GM12801 (cell line): ENCODE data around the gene ZNF512.

Source experiments
- TF ChIP-seq, protein P1 (sequence below): IDR thresholded peaks from one replicate; pipeline ENCODE4 v1.5.1; 2011; ENCODE audit warnings: control low read depth; ENCODE audit not compliant: insufficient read length; ENCODE audit errors: extremely low read depth

Gene ZNF512

DNA sequence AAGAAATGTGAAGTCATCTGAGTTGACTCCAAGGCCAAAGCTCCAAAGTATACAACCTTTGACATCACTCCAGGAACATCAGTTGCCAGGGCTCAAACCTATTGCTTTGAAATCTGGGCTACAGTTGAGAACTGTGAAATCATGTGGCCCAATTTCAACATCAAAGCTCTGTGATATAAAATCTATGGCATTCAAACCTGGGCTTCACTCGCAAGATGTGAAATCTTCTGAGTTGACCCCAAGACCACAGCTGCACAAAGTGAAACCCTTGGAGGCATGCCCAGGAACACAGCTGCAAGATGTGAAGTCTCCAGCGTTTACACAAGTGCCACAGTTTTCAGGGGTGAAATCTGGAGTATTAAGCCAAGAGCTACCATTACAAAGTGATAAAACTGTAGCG lies 9.4 kb upstream of the ZNF512 start:
- TF ChIP-seq, protein P1, sequence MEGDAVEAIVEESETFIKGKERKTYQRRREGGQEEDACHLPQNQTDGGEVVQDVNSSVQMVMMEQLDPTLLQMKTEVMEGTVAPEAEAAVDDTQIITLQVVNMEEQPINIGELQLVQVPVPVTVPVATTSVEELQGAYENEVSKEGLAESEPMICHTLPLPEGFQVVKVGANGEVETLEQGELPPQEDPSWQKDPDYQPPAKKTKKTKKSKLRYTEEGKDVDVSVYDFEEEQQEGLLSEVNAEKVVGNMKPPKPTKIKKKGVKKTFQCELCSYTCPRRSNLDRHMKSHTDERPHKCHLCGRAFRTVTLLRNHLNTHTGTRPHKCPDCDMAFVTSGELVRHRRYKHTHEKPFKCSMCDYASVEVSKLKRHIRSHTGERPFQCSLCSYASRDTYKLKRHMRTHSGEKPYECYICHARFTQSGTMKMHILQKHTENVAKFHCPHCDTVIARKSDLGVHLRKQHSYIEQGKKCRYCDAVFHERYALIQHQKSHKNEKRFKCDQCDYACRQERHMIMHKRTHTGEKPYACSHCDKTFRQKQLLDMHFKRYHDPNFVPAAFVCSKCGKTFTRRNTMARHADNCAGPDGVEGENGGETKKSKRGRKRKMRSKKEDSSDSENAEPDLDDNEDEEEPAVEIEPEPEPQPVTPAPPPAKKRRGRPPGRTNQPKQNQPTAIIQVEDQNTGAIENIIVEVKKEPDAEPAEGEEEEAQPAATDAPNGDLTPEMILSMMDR, result no peak

DNA sequence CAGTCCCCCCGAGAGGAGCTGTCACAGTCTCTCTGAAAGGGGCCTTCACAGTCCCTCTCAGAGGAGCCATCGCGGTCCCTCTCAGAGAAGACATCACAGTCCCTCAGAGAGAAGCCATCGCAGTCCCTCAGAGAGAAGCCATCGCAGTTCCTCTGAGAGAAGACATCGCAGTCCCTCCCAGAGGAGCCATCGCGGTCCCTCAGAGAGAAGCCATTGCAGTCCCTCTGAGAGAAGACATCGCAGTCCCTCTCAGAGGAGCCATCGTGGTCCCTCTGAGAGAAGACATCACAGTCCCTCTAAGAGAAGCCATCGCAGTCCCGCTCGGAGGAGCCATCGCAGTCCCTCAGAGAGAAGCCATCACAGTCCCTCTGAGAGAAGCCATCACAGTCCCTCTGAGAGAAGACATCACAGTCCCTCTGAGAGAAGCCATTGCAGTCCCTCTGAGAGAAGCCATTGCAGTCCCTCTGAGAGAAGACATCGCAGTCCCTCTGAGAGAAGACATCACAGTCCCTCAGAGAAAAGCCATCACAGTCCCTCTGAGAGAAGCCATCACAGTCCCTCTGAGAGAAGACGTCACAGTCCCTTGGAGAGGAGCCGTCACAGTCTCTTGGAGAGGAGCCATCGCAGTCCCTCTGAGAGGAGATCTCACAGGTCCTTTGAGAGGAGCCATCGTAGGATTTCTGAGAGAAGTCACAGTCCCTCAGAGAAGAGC lies 1.3 kb upstream of the ZNF512 start:
- TF ChIP-seq, protein P1, result no peak

DNA sequence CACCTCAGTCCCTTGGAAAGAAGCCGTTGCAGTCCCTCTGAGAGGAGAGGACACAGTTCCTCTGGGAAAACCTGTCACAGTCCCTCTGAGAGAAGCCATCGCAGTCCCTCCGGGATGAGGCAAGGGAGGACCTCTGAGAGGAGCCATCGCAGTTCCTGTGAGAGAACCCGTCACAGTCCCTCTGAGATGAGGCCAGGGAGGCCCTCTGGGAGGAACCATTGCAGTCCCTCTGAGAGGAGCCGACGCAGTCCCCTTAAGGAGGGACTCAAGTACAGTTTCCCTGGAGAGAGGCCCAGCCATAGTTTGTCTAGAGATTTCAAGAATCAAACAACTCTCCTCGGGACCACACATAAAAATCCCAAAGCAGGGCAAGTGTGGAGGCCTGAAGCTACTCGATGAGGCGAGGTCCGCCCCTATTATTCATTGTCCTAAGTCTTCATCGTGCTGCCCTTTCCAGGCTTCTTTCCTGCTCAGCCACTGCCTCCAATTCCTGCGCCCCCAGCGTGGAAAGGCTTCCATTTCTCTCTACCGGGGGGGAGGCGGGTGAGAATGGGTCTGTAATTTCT lies 630 bp upstream of the ZNF512 start:
- TF ChIP-seq, protein P1, result no peak

DNA sequence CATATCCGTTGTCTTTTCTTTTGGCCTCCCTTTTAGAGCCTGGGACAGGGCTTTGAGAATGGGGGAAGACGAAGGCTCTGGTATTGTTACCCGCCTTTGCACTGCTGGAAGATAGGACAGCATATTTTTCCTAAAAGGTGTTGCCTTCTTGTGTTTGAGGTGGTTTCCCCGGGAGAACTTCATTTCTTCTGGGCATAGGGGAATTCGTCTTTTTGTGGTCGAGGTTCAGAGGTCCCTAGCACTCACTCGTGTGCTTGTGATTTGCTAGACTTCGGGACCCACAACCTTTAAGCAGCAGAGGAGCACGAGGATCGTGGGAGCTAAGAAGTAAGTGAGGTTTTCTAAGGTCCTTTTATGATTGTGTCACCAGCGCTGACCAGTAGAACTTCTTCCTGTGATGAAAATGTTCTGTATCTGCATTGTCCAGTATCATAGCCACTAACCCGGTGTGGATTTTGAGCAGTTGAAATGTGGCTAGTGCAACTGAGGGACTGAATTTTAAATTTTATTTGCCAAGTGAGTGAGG lies 611 bp downstream of the ZNF512 start:
- TF ChIP-seq, protein P1, result no peak

DNA sequence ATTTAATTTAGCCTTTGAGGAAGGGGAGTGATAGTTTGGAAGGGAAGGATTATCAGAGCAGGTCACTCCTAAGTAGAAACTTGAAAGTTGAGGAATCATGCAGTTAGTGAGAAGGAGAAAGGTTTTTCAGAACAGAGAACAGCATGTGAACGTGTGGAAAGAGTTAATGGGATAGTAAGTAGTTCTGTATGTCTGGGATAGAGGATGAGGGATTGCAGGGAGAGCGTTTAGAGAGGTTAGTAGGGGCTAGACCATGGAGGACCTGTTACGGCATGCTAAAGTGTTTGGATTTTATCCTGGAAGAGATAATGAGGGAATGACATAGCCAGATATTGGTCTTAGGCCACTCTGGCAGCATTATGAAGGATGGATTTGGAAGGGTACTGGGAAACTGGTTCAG lies 1.8 kb downstream of the ZNF512 start:
- TF ChIP-seq, protein P1, result no peak

DNA sequence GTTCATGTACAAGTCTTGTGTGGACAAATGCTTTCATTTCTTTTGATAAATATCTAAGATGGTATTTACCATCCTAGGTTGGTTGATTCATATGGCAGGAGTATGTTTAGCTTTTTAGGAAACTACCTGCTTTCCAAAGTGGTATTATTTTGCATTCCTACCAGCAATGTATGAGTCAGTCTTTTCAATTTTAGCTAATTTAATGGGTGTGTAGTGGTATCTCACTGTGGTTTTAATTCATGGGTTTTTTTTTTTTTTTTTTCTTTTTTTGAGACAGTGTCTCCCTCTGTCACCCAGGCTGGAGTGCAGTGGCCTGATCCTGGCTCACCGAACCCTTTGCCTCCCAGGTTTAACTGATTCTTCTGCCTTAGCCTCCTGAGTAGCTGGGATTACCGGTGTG lies 4.2 kb downstream of the ZNF512 start:
- TF ChIP-seq, protein P1, result no peak

DNA sequence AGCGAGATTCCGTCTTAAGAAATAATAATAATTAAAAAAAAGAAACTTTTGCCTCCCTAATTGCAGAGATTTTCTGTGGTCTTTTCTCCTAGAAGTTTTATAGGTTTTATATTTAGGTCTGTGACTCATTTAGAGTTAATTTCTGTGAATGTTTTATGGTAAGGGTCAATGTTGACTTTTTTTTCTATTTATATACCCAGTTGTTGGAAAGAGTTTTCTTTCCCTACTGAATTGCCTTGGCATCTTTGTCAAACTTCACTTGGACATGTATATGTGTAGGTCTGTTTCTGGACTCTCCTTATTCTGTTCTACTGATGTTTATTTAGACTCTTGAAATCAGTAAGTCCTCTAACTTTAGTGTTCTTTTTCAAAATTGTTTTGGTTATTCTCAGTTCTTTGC lies 5.5 kb downstream of the ZNF512 start:
- TF ChIP-seq, protein P1, result no peak
